IMR-90 (cell line): Measurements from ENCODE around the gene DDHD1. TPM values are rescaled to one million over a fixed set of nuclear protein-coding genes. Genes with fewer than 3 reads are reported as not detected.
A peak's percentile ranks its signal among the peaks of the same experiment; 100 is the strongest.
"Not testable (repeated sequence)": the region's sequence is repeated elsewhere in the genome, so short reads cannot be mapped to it uniquely, and the experiment has no call there.

Experiments used
- ATAC-seq: fragments of 200-7000 bp; cut with Tn5 transposase; 2 replicates; pipeline ENCODE4 v1.9.1; 2020; ENCODE audit warnings: low read depth, mild to moderate bottlenecking, moderate library complexity
- BruUV-seq: library from RNA; stranded (reverse); fragments of 400-500 nt; replicated peaks from 2 replicates; lab custom pipeline; 2021; lab: Mats Ljungman, UMichigan
- CTCF ChIA-PET: fragments of 300-600 bp; formaldehyde crosslinking; extraction: SDS; loops from one replicate; lab custom pipeline; 2021; ENCODE audit warnings: antibody characterized with exemption; lab: Yijun Ruan, JAX
- POLR2A ChIA-PET: fragments of 300-600 bp; sonication (Branson Sonifier 250); formaldehyde crosslinking; loops from one replicate; lab custom pipeline; 2022; ENCODE audit warnings: antibody characterized with exemption; ENCODE audit not compliant: unreplicated experiment; lab: Charles Lee
- DNase-seq: peaks from one replicate; pipeline ENCODE4 v3.0.0; 2013
- H2AFZ ChIP-seq: replicated peaks from 2 replicates; pipeline ENCODE3; 2013; ENCODE audit warnings: low read length, mild to moderate bottlenecking; ENCODE audit not compliant: poor library complexity
- H2AK5ac ChIP-seq: 2 replicates; pipeline ENCODE4 v1.6.1; 2013; ENCODE audit warnings: low read depth, low read length, inconsistent platforms
- H2AK9ac ChIP-seq: replicated peaks from 2 replicates; pipeline ENCODE3; 2013; ENCODE audit warnings: mild to moderate bottlenecking, low read depth, low read length, moderate library complexity; ENCODE audit not compliant: poor library complexity
- H2BK120ac ChIP-seq: 2 replicates; pipeline ENCODE4 v1.6.1; 2013; ENCODE audit warnings: low read depth, low read length, inconsistent platforms
- H2BK15ac ChIP-seq: 3 replicates; pipeline ENCODE4 v1.6.1; 2013; ENCODE audit warnings: low read depth, low read length, inconsistent platforms
- H2BK20ac ChIP-seq: 2 replicates; pipeline ENCODE4 v1.6.1; 2013; ENCODE audit warnings: low read depth, mild to moderate bottlenecking, inconsistent platforms, low read length, moderate library complexity
- H2BK5ac ChIP-seq: 2 replicates; pipeline ENCODE4 v1.6.1; 2013; ENCODE audit warnings: mild to moderate bottlenecking, low read depth, low read length, inconsistent platforms; ENCODE audit not compliant: poor library complexity, severe bottlenecking
- H3K14ac ChIP-seq: replicated peaks from 2 replicates; pipeline ENCODE4 v1.6.1; 2013; ENCODE audit warnings: low read depth, low read length, inconsistent platforms
- H3K18ac ChIP-seq: 2 replicates; pipeline ENCODE4 v1.6.1; 2013; ENCODE audit warnings: low read depth, low read length, control low read depth
- H3K23ac ChIP-seq: 2 replicates; pipeline ENCODE4 v1.6.1; 2013; ENCODE audit warnings: low read depth, low read length, inconsistent platforms
- H3K27ac ChIP-seq: 2 replicates; pipeline ENCODE4 v1.5.1; 2013; ENCODE audit warnings: mild to moderate bottlenecking, control low read depth, low read length; ENCODE audit not compliant: insufficient read depth
- H3K27me3 ChIP-seq: 2 replicates; pipeline ENCODE4 v1.6.1; 2013; ENCODE audit warnings: low read length; ENCODE audit not compliant: control insufficient read depth, insufficient read depth
- H3K36me3 ChIP-seq: 2 replicates; pipeline ENCODE4 v1.6.1; 2013; ENCODE audit warnings: low read length, mixed read lengths; ENCODE audit not compliant: control insufficient read depth, insufficient read depth
- H3K4ac ChIP-seq: 2 replicates; pipeline ENCODE4 v1.6.1; 2013; ENCODE audit warnings: low read depth, low read length, inconsistent platforms
- H3K4me1 ChIP-seq: 2 replicates; pipeline ENCODE4 v1.6.1; 2013; ENCODE audit warnings: low read length, mixed read lengths; ENCODE audit not compliant: control insufficient read depth, insufficient read depth
- H3K4me2 ChIP-seq: 2 replicates; pipeline ENCODE4 v1.6.1; 2013; ENCODE audit warnings: low read depth, mild to moderate bottlenecking, control low read depth, low read length, moderate library complexity
- H3K4me3 ChIP-seq: 2 replicates; pipeline ENCODE4 v1.5.1; 2013; ENCODE audit warnings: low read depth, mild to moderate bottlenecking, control low read depth, low read length, moderate library complexity; ENCODE audit not compliant: insufficient read depth
- H3K56ac ChIP-seq: 2 replicates; pipeline ENCODE4 v1.6.1; 2013; ENCODE audit warnings: low read length, inconsistent platforms; ENCODE audit not compliant: insufficient read depth; ENCODE audit errors: extremely low read depth
- H3K79me1 ChIP-seq, 2 experiments: 2 replicates each; pipeline ENCODE4 v1.6.1; 2013; ENCODE audit warnings: low read length in 2 of 2, inconsistent platforms in 1 of 2, low read depth in 1 of 2
- H3K9ac ChIP-seq: 2 replicates; pipeline ENCODE4 v1.6.1; 2013; ENCODE audit warnings: low read depth, low read length, control low read depth
- H3K9me1 ChIP-seq: 2 replicates; pipeline ENCODE4 v1.6.1; 2013; ENCODE audit warnings: low read length, inconsistent platforms; ENCODE audit not compliant: insufficient read depth
- H3K9me3 ChIP-seq: 2 replicates; pipeline ENCODE4 v1.6.1; 2013; ENCODE audit warnings: low read length; ENCODE audit not compliant: control insufficient read depth, insufficient read depth
- H4K20me1 ChIP-seq: 2 replicates; pipeline ENCODE4 v1.6.1; 2013; ENCODE audit warnings: low read length, inconsistent platforms; ENCODE audit not compliant: insufficient read depth
- H4K5ac ChIP-seq: 2 replicates; pipeline ENCODE4 v1.6.1; 2013; ENCODE audit warnings: mild to moderate bottlenecking, low read depth, low read length, control low read depth
- H4K8ac ChIP-seq, 2 experiments: 2 replicates each; pipeline ENCODE4 v1.6.1; 2013; ENCODE audit warnings: low read depth in 2 of 2, low read length in 2 of 2, control low read depth in 1 of 2, inconsistent platforms in 1 of 2
- H4K91ac ChIP-seq: 2 replicates; pipeline ENCODE4 v1.6.1; 2013; ENCODE audit warnings: low read depth, low read length, inconsistent platforms; ENCODE audit not compliant: insufficient read depth
- MAFK ChIP-seq: IDR thresholded peaks from 2 replicates; pipeline ENCODE4 v1.6.1; 2012; ENCODE audit warnings: low read depth, low read length, improper control_type of control experiment
- MAZ ChIP-seq: IDR thresholded peaks from 2 replicates; pipeline ENCODE4 v1.6.1; 2012; ENCODE audit warnings: low read depth, mild to moderate bottlenecking, low read length, improper control_type of control experiment, moderate library complexity, borderline replicate concordance
- RAD21 ChIP-seq: IDR thresholded peaks from 2 replicates; pipeline ENCODE4 v1.6.1; 2012; ENCODE audit warnings: low read length, improper control_type of control experiment
- WGBS, 2 experiments: methylation state at CpG; one replicate each; pipeline versions ENCODE4 v1.1.5 to v1.1.7; 2013; ENCODE audit warnings: missing lambda C conversion rate in 2 of 2; ENCODE audit not compliant: insufficient read length in 1 of 2; ENCODE audit errors: extremely low coverage in 2 of 2; 5-methylcytosine and 5-hydroxymethylcytosine counted together
- dilution Hi-C: fragments of 300-500 bp; cut with HindIII; formaldehyde crosslinking; loops from one replicate; pipeline ENCODE4 v1.14.3; 2018; ENCODE audit warnings: low sequenced_read_pairs; ENCODE audit not compliant: unreplicated experiment
- in situ Hi-C: fragments of 300-500 bp; cut with MboI; formaldehyde crosslinking; loops from 3 replicates; pipeline ENCODE4 v1.14.3; 2019; ENCODE audit warnings: low sequenced_read_pairs, inconsistent platforms, mixed read lengths
- intact Hi-C: fragments of 100-400 bp; cut with micrococcal nuclease; formaldehyde crosslinking; loops from 2 replicates; pipeline ENCODE4 v1.10.0; 2022
- polyA plus RNA-seq, 3 experiments: library from polyadenylated mRNA; depleted of rRNA; stranded (reverse); fragments of >200 nt; gene quantifications; 2 replicates each; pipeline ENCODE4 v1.2.3, GENCODE V29; 2012; ENCODE audit warnings: low replicate concordance in 1 of 3
- total RNA-seq: library from RNA; depleted of rRNA; stranded (reverse); fragments of >200 nt; gene quantifications from 2 replicates; pipeline ENCODE4 v1.2.3, GENCODE V29; 2012

DDHD1 gene
- total and polyA plus RNA-seq, 2 of the 4 experiments (the other 2 are of a cell fraction) = 4.5 to 9.0 TPM

DNA sequence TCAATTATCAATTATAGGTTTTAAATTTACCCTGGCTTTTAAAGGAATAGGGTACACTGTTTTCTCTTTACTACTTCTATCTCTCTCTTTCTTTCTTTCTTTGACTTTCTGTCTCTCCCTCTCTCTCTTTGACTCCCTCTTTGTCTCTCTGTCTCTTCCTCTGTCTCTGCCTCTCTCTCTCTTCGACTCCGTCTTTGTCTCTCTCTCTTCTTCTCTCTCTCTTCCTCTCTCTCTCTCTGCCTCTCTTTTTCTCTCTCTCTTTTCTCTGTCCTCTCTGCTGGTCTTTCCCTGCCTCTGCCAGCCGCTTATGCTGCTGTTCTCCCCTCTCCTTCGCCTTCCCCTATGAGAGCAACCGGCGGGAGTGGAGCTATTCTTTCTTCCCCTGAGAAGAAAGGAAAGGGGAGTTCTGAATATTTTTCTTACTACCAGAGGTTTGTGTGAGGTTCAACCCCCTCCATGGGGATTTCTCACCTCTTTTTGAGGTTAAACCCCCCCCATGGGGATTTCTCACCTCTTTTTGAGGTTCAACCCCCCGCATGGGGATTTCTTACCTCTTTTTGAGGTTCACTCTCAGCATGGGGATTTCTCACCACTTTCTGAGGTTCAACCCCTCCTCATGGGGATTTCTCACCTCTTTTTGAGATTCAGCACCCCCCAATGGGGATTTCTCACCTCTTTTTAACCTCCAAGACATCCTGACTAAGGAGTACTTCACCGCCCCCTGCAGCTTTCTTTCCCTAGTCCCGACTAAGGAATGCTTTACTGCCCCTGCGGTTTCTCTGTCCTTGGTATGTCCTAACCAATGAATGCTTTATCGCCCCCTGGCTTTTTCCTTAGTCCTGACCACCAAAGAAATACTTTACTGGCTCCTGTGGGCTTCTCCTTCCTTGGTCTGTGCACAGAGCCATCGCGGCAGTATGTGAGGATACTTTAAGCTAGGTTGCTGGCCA, 27.4 kb upstream of the DDHD1 start:
- peak; percentile 32 for DNase-seq
- H3K56ac ChIP-seq = no peak overlapping the region; the same call in 1 of the 2 replicates
- no peaks in the 10 kb centered on the region for H3K4me1 ChIP-seq
- no peak overlapping the region for H3K4me3 ChIP-seq
- no peak overlapping the region for H3K27ac ChIP-seq
- ATAC-seq = peak; percentile 62; the same call in 1 of the 2 replicates
- intact Hi-C loops (no loop called here), in situ Hi-C loops (no loop called here), dilution Hi-C loops (no loop called here)
- no peak overlapping the region for H3K4ac ChIP-seq
- H3K79me1 ChIP-seq = no peaks in the 10 kb centered on the region
- no peaks in the 10 kb centered on the region for H4K20me1 ChIP-seq
- H4K5ac ChIP-seq = no peak overlapping the region
- H2BK20ac ChIP-seq = no peak overlapping the region
- H4K8ac ChIP-seq = no peak overlapping the region
- H4K91ac ChIP-seq = no peak overlapping the region
- no peak overlapping the region for H3K23ac ChIP-seq
- H3K14ac ChIP-seq = no peak overlapping the region
- no peak overlapping the region for H3K4me2 ChIP-seq
- H2AK9ac ChIP-seq = no peak overlapping the region
- no peaks in the 10 kb centered on the region for H3K36me3 ChIP-seq
- TF ChIP-seq MAZ (no peak), MAFK (no peak), RAD21 (0 out of 2 replicates have a peak, but pooled peaks have one; percentile 10)
- peaks cover 7% of the 10 kb centered on the region; the same call in 1 of the 2 replicates for H3K27me3 ChIP-seq
- H3K9me1 ChIP-seq = no peaks in the 10 kb centered on the region
- H2AK5ac ChIP-seq = no peak overlapping the region
- ChIA-PET POLR2A (no interaction called here), CTCF (interaction anchor here (0.6 to 0.7 kb wide), 2 partner anchors 116 to 126 kb away, joined by 3 to 6 read pairs; no protein-coding TSS in a partner anchor)
- no peak overlapping the region for H3K18ac ChIP-seq
- no peaks in the 10 kb centered on the region for H3K9me3 ChIP-seq
- no peak overlapping the region for H2BK120ac ChIP-seq
- H2BK5ac ChIP-seq = no peak overlapping the region
- no peak overlapping the region for H3K9ac ChIP-seq
- no peak overlapping the region for H2AFZ ChIP-seq
- BruUV-seq = no TSS peak
- WGBS, 2 experiments = 80% methylated on average over 3 of the region's 13 CpGs; no CpG with 5 or more reads in 1 of the 2 experiments
- no peak overlapping the region for H2BK15ac ChIP-seq

DNA sequence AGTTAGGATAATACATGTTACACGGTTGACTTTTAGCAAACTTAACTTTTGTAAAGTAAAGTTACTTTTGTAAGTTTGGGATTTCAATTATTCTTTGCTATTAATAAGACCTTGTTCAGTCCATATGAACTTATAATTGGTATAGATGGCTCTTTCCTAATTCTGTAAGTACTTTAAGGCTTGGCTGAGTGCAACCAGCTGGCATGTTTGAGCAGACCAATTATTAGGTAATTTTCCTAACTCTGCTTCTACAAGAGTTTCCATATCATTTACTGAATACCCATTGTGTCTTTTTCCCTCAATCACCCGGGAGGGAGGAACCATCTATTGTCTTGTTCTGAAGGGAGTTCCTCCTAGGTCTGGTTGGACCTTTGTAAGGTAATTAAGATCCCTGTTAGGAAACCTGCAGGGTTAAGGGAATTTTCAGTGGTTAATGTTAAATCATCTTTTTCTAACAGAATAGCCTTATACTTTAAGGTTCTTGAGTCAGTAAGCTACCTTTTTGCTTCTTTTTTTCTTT, 26.4 kb upstream of the DDHD1 start:
- H3K14ac ChIP-seq, H2BK15ac ChIP-seq, POLR2A ChIA-PET, H3K23ac ChIP-seq, H2BK120ac ChIP-seq, H2BK5ac ChIP-seq, H2BK20ac ChIP-seq, H3K18ac ChIP-seq, dilution Hi-C loops, H4K5ac ChIP-seq, H4K20me1 ChIP-seq, H2AFZ ChIP-seq, H3K4me2 ChIP-seq, H3K9me1 ChIP-seq, H4K8ac ChIP-seq, ATAC-seq, H3K9ac ChIP-seq, H4K91ac ChIP-seq, in situ Hi-C loops, H3K79me1 ChIP-seq, intact Hi-C loops, H3K27me3 ChIP-seq, H3K4ac ChIP-seq, H3K27ac ChIP-seq, H2AK9ac ChIP-seq, CTCF ChIA-PET, DNase-seq, H2AK5ac ChIP-seq, BruUV-seq, H3K4me3 ChIP-seq, H3K4me1 ChIP-seq, H3K56ac ChIP-seq, H3K9me3 ChIP-seq, H3K36me3 ChIP-seq: not testable (repeated sequence)
- no CpG with 5 or more reads among the region's 2 CpGs for WGBS, 2 experiments
